T-helper 2 cell (primary cell): Measurements from ENCODE around the gene OPN4.

Experiments used
- DNase-seq, 5 experiments: peaks; one replicate each; pipeline versions ENCODE4 v3.0.0 to v3.0.0-alpha.2; 2012 to 2022

OPN4 gene

DNA sequence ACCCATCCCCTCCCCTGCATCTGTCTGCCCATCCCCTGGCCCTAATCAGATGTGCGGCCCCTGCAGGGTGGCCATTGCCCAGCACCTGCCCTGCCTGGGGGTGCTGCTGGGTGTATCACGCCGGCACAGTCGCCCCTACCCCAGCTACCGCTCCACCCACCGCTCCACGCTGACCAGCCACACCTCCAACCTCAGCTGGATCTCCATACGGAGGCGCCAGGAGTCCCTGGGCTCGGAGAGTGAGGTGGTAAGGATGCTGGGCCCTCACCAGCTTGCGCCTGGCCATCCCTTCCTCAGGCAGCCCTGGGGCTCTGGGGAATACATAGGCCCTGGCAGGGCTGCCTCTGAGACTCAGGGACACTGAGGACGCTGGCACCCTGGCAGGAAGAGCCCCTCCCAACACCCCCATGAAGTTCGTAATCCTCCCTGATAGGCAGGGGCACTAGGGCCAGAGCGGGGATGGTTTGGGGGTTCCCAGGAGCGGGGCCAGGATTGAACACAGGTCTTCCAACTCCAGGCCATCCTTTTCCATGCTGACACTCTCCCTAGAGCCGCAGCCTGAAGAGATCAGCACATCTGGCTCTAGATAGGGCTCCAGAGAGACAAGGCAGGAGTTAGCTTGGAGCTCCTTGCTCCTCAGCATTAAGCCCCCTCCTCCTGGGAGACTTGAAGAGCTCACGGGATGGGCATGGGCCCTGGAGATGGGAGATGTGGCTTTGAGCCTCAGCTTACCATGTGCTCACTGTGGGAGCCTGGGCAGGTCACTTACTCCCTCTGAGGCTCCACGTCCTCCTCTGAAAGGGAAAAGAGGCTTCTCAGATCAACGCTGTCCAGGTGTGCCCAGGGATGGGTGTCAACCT is 8.1 kb downstream of the OPN4 start:
- no peak for DNase-seq

DNA sequence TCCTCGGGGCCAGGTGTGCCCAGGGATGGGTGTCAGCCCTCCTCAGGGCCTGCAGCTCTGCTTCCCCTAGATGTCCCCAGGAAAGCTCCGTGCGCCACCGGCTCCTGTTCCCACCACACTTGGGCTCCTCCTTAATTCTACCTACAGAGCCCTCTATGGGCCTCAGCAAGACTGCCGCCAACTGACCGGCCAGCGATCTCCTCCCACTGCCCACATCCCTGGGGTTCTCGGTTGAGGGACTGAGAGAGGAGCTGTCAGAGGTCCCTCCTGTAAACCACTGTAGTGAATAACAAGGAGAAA is 8.6 kb downstream of the OPN4 start:
- DNase-seq: no peak

DNA sequence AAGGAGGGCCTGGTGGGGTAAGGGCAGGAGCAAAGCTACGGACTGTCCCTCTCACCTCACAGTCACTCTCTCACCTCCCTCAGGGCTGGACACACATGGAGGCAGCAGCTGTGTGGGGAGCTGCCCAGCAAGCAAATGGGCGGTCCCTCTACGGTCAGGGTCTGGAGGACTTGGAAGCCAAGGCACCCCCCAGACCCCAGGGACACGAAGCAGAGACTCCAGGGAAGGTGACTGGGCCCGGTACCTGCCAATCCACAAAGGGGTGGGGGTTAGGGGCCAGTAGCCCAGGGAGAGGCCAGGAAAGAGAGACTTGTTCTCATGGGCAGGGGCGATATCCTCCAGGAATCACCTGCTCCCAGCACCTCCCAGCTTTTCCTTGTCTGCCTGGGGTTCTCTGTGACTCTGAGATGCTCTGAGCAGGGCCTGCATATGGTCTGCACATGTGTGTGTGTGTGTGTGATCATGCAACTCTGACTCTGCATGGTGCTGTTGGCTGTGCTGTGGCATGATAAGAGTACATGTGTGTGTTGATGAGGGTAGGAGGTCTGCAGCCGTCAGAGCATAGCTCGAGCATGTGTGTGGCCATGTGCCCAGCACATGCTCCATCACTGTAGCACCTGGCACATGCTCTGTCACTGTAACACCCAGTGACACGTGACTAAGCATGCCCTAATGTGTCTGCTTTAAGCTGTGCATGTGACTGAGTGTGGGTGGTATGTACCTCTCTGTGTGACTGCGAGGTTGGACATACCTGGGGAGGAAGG is 9.4 kb downstream of the OPN4 start:
- DNase-seq: no peak

DNA sequence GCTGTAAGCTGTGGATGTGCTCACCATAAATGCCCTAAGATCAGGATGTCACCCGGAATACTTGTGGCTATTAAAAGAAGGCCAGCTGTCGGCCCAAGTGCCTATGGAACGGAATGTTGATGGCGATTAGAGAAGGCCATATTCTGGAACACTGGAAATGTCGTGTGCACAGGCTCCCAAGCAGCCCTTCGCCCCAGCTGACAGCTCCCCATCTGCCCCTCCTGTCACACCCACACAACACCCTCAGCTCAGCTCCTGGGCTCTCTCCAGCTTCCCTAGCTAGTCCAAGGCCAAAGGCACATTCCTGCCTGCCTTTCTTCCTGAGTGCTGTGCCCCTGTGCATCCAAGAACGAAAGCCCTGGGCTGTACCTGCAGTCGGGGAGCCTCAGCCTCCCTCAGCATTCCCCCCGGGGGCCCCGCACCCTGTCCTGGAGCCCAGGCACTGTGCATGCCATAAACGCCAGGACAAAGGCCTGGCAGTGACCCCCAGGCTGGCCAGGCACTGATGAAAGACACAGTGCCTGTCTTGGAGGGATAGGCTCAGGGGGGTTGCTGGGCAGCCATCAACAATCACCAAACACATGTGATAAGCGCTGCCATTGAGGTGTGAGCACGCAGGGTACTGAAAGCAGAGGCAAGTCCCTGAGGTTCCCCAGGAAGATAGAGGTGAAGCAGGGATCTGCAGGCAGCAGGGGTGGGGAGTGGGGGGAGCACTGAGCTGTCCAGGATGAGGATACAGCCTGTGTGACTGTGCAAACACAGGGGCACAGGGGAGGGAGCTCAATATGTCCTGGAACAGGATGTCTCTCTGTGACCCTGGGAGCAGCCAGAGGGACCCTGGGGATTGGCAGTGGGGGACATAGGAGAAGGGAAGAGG is 10.2 kb downstream of the OPN4 start:
- no peak for DNase-seq

DNA sequence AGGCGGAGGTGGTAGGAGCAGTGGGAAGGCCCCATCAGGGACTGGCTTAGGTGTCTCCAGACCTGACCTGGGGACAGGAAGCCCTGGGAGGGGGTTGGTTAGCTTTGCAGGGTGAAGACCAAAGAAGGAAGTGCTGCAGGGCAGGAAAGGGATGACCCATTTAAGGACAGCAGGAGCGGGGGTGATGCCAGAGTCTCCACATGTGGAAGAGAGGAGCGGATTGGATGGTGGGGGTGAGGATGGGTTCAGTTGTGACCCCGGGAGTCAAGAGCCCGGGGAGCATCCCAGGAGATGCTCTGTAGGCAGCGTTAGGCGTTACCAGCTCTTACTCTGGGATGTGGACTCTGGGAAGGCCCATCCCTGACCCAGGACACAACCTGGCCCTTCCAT is 10.9 kb downstream of the OPN4 start:
- DNase-seq: no peak

DNA sequence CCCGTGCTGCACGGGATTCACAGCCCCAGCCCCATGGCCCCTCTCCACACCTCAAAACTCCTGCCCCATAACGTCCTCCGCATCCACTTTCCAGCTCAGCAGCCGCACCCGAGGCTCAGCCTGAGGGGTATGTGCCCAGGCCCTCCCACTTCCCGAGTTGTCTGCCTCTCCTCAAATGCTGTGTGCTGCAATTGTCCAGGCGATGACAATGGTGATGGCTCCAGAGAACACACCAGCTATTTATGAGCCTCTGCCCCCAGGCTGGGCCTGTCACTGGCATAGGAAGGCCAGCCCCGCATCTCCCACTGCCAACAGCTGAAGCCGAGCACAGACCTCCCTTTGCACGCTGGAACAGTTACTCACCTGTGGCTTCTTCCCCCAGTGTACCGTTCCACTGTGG is 11.5 kb downstream of the OPN4 start:
- DNase-seq: no peak

DNA sequence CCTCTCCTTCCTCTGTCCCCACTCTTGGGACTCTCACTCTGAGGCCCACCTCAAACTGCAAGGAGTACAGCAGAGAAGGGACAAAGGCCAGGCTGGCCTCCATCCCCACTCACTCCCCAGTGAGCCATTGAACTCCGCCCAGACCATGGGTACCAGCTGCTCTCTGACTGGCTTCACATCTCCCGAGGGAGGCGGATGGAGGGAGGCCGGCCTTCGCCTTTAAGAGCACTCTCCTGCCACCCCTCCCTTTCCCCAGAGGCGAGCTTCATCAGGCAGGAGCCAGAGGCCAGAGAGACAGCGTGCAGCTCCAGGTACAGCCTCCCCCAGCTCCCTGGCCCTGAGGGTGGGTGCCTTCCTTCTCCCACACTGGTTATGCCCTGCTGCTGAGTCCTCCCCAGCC is 12.2 kb downstream of the OPN4 start:
- no peak for DNase-seq

DNA sequence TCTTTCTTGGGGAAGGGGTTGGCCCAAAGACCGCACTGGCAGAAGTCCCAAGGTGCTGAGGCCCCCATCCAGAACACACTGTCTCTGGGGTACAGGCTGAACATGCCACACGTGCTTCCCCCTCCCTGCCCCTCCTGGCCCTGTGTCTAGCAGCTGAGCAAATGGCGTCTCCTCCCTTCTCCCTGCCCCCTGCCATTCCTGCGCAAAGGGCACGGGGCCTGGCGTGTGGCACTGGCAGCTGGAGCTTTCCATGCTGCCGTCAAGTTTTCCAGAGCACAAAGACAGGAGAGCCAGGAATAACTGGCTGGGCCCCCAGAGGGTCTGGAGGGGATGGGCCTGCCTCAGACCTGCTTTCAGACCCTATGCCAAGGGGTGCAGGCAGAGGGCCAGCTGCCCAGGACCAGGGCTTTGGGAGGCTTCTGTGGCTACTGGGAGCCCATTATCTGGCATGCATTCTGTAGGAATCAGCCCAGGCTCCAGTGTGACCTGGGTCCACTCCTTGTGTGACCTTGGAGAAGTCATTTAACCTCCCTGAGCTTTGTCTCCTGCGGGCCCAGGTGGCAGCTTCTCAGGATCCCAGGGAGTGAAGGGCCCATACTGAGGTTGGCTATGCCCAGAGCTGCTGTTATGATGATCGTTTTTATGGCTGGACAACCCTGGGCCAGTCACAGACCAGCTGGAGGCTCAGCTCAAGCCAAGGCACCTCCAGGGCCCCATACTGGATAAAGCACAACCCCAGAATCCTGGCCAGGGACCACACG is 13.3 kb downstream of the OPN4 start:
- DNase-seq: no peak

DNA sequence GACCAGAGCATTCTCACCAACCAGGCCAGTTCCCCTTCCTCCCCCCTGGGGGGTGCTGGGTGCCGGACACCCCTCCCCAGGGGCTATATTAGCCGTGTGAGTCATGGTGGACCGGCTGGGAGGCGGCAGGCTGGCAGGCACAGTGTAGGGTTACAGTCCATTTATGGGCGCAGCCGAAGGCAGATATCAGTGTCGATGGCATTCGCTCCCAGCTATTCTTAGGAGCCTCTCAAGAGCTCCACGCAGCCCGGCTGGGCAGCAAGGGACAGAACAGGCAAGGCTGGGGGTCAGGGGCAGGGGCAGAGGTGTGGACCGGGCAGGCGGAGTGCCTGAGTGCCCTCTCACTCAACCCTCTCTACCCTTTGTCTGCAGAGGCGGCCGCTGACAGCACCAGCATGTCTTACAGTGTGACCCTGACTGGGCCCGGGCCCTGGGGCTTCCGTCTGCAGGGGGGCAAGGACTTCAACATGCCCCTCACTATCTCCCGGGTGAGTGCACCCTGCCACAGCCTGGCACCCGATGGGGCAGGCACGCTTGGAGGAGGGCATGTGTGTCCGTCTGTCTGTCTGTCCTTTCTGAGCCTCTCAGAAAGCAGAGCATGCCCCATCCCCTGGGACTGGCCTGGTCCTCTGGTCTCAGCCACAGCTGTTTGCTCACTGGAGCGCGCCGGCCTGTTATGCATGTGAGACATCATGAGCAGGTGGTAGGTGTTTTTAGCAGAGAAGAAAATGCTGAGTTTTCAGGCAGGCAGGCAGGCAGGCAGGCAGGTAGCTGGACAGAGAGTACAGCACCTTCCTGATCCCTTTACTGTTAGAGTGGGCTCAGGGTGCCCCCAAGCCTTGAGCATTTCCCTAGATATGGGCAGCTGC is 14.2 kb downstream of the OPN4 start, which contains the start of gene LDB3:
Gene LDB3, plus strand, starts transcription at position 215 of the 869 bp plus-strand sequence. Its CDS starts 181 bp downstream, at position 396.
- no peak for DNase-seq

DNA sequence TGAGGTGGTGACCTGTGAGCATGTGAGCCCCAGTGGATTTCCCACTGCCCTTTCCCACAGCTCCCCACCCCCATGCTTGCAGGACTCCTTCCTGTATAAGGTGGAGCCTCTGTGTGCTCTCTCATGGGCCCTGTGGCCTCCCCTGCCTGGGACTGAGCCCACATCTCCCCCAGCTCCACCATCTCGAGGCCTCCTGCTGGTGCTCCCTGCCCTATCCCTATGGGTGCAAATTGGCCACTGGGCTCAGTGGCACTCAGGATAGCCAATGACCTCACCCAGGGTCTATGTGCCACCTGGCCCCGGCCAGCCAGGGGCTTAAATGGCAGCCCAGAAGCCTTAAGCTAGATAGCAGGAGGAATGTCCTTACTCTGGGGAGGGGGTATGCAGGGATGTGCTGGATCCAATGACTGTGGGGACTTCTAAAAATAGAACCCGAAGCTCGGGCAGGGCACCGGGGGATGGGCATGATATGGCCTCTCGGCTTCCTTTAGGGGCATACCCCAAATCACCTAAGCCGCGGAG is 16.0 kb downstream of the OPN4 start:
- no peak for DNase-seq

DNA sequence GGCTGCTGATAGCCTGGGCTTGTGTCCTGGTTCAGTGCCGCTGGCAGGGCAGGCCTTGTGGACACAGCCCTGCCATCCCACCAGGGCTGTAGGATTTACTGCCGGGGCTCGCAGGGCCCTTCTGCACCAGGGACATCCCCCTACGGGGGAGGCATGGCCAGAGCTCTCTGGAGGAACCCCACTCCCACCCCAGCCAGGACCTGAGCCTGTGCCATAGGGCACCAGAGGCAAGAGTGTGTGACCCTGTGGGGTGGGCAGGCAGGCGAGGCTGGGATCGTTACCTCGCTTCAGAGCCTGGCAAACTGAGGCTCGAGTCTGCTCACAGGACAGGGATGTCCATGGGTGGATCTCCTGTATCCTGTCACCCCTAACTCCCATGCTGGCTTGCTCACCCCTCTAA is 16.5 kb downstream of the OPN4 start:
- DNase-seq: no peak

DNA sequence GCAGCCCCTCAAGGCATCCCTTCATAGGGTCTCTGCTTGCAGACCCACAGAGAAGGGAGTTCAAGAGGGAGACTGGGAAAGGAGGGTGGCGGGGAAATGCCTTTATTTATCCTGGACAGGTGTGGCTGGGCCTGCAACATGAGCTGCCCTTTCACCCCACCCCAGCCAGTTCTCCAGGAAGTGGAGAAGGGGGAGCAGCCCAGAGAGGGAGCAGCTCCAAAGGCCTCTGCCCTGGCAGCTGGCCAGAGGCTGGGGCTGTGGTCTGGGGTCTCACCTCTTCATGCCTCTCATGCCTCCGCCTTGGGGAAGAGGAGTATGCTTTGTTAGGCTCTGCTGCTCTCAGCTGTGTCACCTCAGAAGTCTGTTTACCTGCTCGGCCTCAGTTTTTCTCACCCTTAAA is 17.1 kb downstream of the OPN4 start:
- no peak for DNase-seq

DNA sequence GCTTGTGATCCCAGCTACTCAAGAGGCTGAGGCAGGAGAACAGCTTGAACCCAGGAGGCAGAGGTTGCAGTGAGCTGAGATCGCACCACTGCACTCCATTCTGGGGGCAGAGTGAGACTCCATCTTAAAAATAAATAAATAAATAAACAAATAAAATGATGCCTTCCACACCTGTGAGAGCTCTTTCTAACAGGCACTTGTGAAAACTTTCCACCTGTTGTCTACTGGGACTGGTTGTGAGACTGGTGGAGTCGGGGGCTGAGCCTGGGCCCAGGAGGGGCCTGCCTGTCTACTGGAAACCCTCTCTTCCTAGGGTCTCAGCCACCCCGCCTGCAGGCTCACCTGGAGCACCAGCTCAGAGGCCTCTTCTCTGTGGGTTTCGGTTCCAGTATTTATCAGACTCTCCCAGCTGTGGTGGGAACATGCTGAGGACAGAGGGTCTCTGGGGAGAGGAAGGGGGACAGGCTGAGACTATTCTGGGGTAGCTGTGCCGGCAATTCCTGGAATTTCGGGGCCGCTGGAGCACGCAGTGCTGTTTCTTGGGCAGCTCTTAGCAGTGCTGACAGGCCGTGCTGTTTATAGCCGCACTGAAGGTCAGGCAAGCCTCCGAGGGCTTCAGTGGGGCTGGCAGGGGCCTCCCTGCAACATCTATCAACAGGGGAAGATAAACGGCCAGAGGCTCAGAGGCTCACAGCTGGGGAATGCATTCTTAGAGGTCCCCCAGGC is 17.8 kb downstream of the OPN4 start:
- no peak for DNase-seq

DNA sequence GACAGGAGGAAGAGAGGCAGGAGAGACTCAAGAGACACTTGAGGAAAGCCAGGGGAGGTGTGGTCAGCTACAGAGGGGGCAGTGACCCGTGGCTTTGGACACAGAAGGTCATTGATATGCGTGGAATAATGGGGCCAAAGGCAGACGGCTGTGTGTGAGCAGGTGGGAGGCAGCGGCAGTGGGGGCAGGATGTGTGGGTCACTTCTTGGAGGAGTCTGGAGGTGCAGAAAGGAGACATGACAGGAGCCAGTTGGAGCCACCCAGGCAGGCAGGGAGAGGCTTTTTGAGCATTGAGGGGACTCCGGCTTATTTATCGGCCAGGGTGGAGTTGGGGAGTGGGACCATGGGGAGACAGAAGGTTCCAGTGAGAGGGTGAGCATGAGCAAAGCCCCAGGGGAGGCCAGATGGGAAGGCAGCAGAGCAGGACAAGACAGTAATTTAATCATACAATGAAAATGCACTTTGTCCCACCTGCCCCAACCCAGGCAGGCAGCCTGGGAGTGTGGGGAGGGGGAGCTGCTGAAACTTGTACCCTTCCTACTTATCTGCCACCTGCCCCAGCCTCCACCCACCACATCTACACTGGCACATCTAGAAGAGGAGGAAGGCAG is 19.0 kb downstream of the OPN4 start:
- no peak for DNase-seq

DNA sequence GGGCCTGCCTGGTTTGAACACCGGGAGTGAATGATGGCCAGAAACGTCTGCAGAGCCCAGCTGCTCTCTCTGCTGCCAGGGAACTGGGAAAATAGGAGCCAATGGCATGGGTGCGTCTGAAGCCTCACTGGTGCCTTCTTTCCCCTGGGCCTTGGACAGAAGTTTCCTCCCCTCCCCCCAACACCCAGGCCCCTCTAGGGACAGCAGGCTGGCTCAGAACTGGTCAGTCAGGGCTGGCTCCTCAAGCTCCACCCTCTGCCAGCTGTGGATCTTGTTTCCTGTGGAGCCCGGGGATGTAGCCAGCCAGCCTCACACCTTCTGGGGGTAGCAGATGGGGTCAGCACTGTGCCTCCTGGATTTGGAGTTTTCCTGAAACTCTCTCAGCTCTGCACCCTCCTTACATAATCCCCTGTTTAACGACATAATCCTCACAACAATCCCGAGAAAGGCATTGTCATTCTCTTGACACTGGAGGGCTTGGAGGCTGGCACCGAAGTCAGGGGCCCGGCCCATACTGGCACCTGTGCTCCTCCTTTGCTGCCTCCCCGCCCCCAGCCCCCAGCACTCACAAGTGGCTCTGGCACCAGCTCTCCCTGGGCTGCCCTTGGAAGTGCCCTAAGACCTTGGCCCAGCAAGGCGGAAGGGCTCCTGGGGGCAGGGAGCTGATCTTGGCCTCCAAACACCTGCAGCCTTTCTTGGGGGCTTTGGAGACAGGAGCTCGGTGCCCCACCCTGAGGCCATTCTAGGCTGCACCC is 19.7 kb downstream of the OPN4 start:
- DNase-seq: no peak

DNA sequence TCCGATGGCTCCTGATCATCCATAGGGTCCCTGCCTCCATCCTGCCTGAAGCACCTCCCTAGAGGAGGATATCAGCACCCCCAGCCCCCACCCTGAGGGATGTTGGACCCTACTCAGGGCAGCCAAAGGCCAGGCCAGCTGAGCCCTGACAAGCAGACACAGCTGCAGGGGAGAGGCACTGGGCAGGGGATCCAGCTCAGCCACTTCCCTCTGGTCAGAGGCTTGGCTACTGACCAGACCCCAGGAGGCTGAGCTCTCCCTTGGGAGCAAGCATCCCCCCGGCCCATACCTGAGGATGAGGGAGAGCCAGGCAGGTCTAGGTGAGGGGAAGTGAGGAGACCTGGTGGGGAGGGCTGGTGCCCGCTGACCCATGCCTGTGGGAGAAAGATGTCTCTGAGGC is 20.6 kb downstream of the OPN4 start:
- DNase-seq: no peak

DNA sequence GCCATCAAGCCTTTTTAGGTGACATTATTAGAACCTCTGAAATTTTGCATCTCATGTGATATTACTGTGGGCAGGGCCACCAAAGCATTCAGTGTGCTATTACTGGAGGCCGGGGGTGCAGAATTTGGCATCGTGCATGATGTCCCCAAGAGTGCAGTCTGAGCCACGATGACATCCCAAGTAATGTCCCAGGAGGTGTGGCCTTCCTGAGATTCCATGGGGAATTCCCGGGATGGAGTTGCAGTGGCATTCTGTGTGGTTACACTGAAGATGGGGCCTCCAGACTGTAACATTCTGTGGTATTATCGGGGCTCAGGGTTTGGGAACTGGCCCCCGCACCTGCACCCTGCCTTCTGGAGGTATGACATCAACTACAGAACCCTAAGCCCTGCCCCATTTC is 23.0 kb downstream of the OPN4 start:
- no peak for DNase-seq

DNA sequence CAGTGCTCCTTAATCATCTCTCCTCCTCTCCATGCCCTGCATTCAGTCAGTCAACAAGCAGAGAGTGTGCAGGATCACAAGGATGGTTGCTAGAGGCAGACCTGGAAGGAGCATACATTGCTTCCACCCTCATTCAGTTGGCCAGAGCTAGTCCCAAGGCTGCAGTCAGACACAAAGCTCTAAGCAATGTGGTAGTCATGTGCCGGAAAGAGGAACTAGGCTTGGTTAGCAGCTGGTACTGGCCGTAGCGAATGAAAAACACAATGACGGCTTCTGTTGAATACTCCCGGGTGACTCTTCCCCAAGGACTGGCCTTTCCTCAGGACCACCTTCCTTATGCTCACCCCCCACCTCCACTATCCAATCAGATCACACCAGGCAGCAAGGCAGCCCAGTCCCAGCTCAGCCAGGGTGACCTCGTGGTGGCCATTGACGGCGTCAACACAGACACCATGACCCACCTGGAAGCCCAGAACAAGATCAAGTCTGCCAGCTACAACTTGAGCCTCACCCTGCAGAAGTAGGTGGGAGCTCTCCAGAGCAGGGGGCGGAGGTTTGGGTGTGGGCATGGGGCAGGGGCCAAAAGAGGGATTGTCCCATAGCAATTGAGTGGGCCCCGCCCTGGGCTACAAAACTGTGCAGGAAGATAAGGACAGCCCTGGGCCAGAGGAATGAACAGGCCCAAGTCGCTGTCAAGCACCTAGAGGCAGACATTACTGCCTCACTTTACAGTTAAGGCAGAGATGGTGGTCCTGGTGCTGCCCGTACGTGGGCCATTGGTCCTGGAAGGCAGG is 24.8 kb downstream of the OPN4 start:
- no peak for DNase-seq
